B cell (primary cell): ENCODE results near the gene UBA5. TPM values are rescaled to one million over a fixed set of nuclear protein-coding genes. Genes with fewer than 3 reads are reported as not detected.
A peak's percentile ranks its signal among the peaks of the same experiment; 100 is the strongest.
"Not testable (repeated sequence)": the region's sequence is repeated elsewhere in the genome, so short reads cannot be mapped to it uniquely, and the experiment has no call there.

Source experiments
- ATAC-seq: fragments of 200-7000 bp; cut with Tn5 transposase; one replicate; pipeline ENCODE4 v1.10.0; 2021; ENCODE audit warnings: low read depth, mild to moderate bottlenecking, moderate number of reproducible peaks, moderate library complexity
- CTCF ChIA-PET: fragments of 350-600 bp; sonication (Branson Sonifier 250); formaldehyde crosslinking; loops from one replicate; lab custom pipeline; 2021; ENCODE audit warnings: antibody characterized with exemption, inconsistent platforms; lab: Charles Lee
- POLR2A ChIA-PET: fragments of 350-600 bp; sonication (Branson Sonifier 250); formaldehyde crosslinking; loops from one replicate; lab custom pipeline; 2021; ENCODE audit warnings: antibody characterized with exemption; lab: Charles Lee
- DNase-seq: peaks from one replicate; pipeline ENCODE4 v3.0.0; 2013
- H2AFZ ChIP-seq: 2 replicates; pipeline ENCODE4 v1.6.1; 2012; ENCODE audit warnings: mild to moderate bottlenecking, low read depth, low read length; ENCODE audit not compliant: insufficient read depth, poor library complexity, severe bottlenecking
- H3K27ac ChIP-seq, 2 donors: 1 replicate in 1 of 2; 2 replicates in 1 of 2; pipeline ENCODE4 v1.5.1; 2012 to 2013; ENCODE audit warnings: low read length in 2 of 2, mild to moderate bottlenecking in 2 of 2, moderate library complexity in 1 of 2
- H3K27me3 ChIP-seq, 4 experiments: fragments of 200-600 bp in 1 of 4; sonication (generic) in 1 of 4; replicated peaks in 1 of 4; 1 replicate in 2 of 4; 2 replicates in 2 of 4; pipeline versions ENCODE4 v1.6.1 to v1.7.0; 2013 to 2016; ENCODE audit warnings: low read length in 3 of 4, mild to moderate bottlenecking in 2 of 4, mixed read lengths in 1 of 4, moderate library complexity in 1 of 4; ENCODE audit not compliant: insufficient read depth in 4 of 4, control insufficient read depth in 3 of 4; ENCODE audit errors: control extremely low read depth in 1 of 4
- H3K36me3 ChIP-seq, 2 experiments: replicated peaks in 1 of 2; 1 replicate in 1 of 2; 2 replicates in 1 of 2; pipeline versions ENCODE4 v1.6.1 to v1.7.1; 2013; ENCODE audit warnings: low read length in 1 of 2; ENCODE audit not compliant: insufficient read depth in 2 of 2, control insufficient read depth in 1 of 2; ENCODE audit errors: control extremely low read depth in 1 of 2, extremely low read depth in 1 of 2
- H3K4me1 ChIP-seq, 2 donors: fragments of 200-600 bp in 1 of 2; sonication (generic) in 1 of 2; 1 replicate in 1 of 2; 2 replicates in 1 of 2; pipeline versions ENCODE4 v1.5.1 to v1.6.1; 2013 to 2017; ENCODE audit warnings: low read length in 2 of 2; ENCODE audit not compliant: control insufficient read depth in 2 of 2, insufficient read depth in 2 of 2
- H3K4me2 ChIP-seq: replicated peaks from 2 replicates; pipeline ENCODE3; 2012; ENCODE audit warnings: mild to moderate bottlenecking, low read depth, low read length; ENCODE audit not compliant: poor library complexity, severe bottlenecking
- H3K4me3 ChIP-seq, 5 experiments: fragments of 200-600 bp in 1 of 5; sonication (generic) in 1 of 5; 1 replicate in 3 of 5; 2 replicates in 2 of 5; pipeline versions ENCODE4 v1.5.1 to v1.7.0; 2011 to 2016; ENCODE audit warnings: low read length in 4 of 5, mild to moderate bottlenecking in 4 of 5, low read depth in 2 of 5, control low read depth in 1 of 5, moderate library complexity in 1 of 5; ENCODE audit not compliant: insufficient read depth in 1 of 5; ENCODE audit errors: control extremely low read depth in 1 of 5, extremely low read depth in 1 of 5
- H3K79me2 ChIP-seq: fragments of 200-600 bp; sonication (generic); one replicate; pipeline ENCODE4 v1.6.0; 2016; ENCODE audit warnings: low read length; ENCODE audit not compliant: control insufficient read depth, insufficient read depth
- H3K9ac ChIP-seq: fragments of 200-600 bp; sonication (generic); 2 replicates; pipeline ENCODE4 v1.6.1; 2017; ENCODE audit warnings: mild to moderate bottlenecking, low read length, moderate library complexity
- H3K9me3 ChIP-seq, 3 donors: one replicate each; pipeline versions ENCODE4 v1.6.1 to v1.7.1; 2013; ENCODE audit warnings: low read length in 2 of 3; ENCODE audit not compliant: control insufficient read depth in 2 of 3, insufficient read depth in 1 of 3; ENCODE audit errors: control extremely low read depth in 1 of 3
- H4K20me1 ChIP-seq: 2 replicates; pipeline ENCODE4 v1.6.0; 2012; ENCODE audit warnings: mild to moderate bottlenecking, low read length; ENCODE audit not compliant: insufficient read depth, control insufficient read depth, poor library complexity, severe bottlenecking
- H3K27ac Mint-ChIP-seq: one replicate; pipeline ENCODE4 v1.8.0; 2021; ENCODE audit warnings: mixed read lengths
- H3K27me3 Mint-ChIP-seq: one replicate; pipeline ENCODE4 v1.8.0; 2021; ENCODE audit warnings: mixed read lengths
- H3K4me1 Mint-ChIP-seq: one replicate; pipeline ENCODE4 v1.8.0; 2021; ENCODE audit warnings: mixed read lengths
- H3K4me3 Mint-ChIP-seq: one replicate; pipeline ENCODE4 v1.8.0; 2021; ENCODE audit warnings: mixed read lengths
- H3K9me3 Mint-ChIP-seq: one replicate; pipeline ENCODE4 v1.8.0; 2022; ENCODE audit warnings: mixed read lengths; ENCODE audit not compliant: insufficient read depth
- EZH2 ChIP-seq: IDR thresholded peaks from 2 replicates; pipeline ENCODE4 v1.6.1; 2012; ENCODE audit warnings: borderline replicate concordance, low read depth, mild to moderate bottlenecking, moderate library complexity, low read length; ENCODE audit not compliant: insufficient read depth, poor library complexity, severe bottlenecking
- WGBS: methylation state at CpG from one replicate; pipeline ENCODE4 v1.1.5; 2013; ENCODE audit warnings: missing lambda C conversion rate; ENCODE audit not compliant: insufficient coverage; 5-methylcytosine and 5-hydroxymethylcytosine counted together
- intact Hi-C: fragments of 100-400 bp; cut with micrococcal nuclease; formaldehyde crosslinking; loops from one replicate; pipeline ENCODE4 v1.10.0; 2022
- polyA plus RNA-seq: library from polyadenylated mRNA; depleted of rRNA; stranded (reverse); fragments of >200 nt; gene quantifications from 2 replicates; pipeline ENCODE4 v1.2.3, GENCODE V29; 2012
- total RNA-seq, 2 donors: library from RNA; stranded (reverse); fragments of 120-200 nt in 1 of 2; gene quantifications; 1 replicate in 1 of 2; 2 replicates in 1 of 2; pipeline versions ENCODE4 v1.2.3 to v1.2.4, GENCODE V29; 2013 to 2022
- TF ChIP-seq, protein P1 (sequence below): fragments of 200-600 bp; IDR thresholded peaks from one replicate; pipeline ENCODE4 v1.8.0; 2022; ENCODE audit warnings: antibody characterized with exemption, mild to moderate bottlenecking

The UBA5 gene
- total and polyA plus RNA-seq, 2 donors (not counting 1 experiment from before 2014, with no cell fraction given): 17.4 to 41.0 TPM

DNA sequence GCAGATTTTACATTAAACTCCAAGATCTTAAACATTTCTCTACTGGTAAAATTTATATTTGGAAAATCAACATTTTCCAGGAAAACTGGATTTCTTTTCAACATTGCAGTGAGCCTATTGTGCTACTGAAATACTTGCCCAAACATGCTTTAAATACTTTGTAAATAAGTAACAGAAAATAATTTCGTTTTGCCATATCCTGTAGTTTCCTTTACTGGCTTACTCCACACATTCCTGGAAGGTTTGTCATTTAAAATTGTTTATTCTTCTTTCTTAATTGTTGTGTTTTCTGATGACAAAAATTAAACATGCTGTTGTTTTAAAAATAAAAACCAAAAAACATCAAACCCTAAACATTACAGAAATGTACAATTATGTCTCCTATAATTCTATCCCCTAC is 22.5 kb upstream of the UBA5 start:
- CTCF ChIA-PET: no interaction called here
- Histone ChIP-seq H3K27ac (no peak overlapping the region), H3K27me3 (no peaks in the 10 kb centered on the region), H4K20me1 (no peaks in the 10 kb centered on the region), H3K9me3 (no peaks in the 10 kb centered on the region), H3K4me1 (no peaks in the 10 kb centered on the region), H3K4me3 (no peak overlapping the region), H3K36me3 (peaks cover 0 to 16% of the 10 kb centered on the region in 2 experiments), H3K79me2 (no peaks in the 10 kb centered on the region), H2AFZ (no peak overlapping the region), H3K9ac (no peak overlapping the region), H3K4me2 (no peak overlapping the region)
- Mint-ChIP-seq H3K27me3 (no peaks in the 10 kb centered on the region), H3K9me3 (no peaks in the 10 kb centered on the region), H3K27ac (no peak overlapping the region), H3K4me1 (peaks cover 2% of the 10 kb centered on the region), H3K4me3 (no peak overlapping the region)
- no CpG with 5 or more reads among the region's 1 CpG for WGBS
- DNase-seq: no peak
- ATAC-seq: no peak
- no peak for TF ChIP-seq EZH2
- TF ChIP-seq, protein P1, sequence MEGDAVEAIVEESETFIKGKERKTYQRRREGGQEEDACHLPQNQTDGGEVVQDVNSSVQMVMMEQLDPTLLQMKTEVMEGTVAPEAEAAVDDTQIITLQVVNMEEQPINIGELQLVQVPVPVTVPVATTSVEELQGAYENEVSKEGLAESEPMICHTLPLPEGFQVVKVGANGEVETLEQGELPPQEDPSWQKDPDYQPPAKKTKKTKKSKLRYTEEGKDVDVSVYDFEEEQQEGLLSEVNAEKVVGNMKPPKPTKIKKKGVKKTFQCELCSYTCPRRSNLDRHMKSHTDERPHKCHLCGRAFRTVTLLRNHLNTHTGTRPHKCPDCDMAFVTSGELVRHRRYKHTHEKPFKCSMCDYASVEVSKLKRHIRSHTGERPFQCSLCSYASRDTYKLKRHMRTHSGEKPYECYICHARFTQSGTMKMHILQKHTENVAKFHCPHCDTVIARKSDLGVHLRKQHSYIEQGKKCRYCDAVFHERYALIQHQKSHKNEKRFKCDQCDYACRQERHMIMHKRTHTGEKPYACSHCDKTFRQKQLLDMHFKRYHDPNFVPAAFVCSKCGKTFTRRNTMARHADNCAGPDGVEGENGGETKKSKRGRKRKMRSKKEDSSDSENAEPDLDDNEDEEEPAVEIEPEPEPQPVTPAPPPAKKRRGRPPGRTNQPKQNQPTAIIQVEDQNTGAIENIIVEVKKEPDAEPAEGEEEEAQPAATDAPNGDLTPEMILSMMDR: no peak
- intact Hi-C loops: no loop called here
- POLR2A ChIA-PET: no interaction called here

DNA sequence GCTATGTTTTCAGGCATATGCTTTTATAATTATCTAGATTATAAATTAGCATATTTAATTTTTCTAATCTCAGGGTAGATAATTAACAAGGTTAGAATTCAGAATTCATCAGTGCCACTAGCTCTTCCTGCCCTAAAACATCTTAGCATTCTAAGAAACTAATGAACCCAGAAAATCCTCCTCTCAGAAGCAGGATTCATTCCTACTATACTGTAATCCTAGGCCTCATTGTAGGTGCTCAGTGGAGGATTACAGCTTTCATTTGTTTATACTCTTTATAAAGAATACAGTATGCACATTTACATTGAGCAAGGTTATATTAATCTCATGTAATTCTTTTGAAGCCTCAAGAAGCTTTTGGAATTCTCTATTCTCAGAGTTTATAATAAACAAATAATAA is 21.4 kb upstream of the UBA5 start:
- ATAC-seq (no peak), DNase-seq (no peak)
- Histone ChIP-seq H3K27me3 (no peaks in the 10 kb centered on the region), H3K9ac (no peak overlapping the region), H3K4me2 (no peak overlapping the region), H3K36me3 (peaks cover 0 to 16% of the 10 kb centered on the region in 2 experiments), H3K79me2 (no peaks in the 10 kb centered on the region), H3K9me3 (no peaks in the 10 kb centered on the region), H3K27ac (no peak overlapping the region), H3K4me1 (no peaks in the 10 kb centered on the region), H4K20me1 (no peaks in the 10 kb centered on the region), H3K4me3 (no peak overlapping the region), H2AFZ (no peak overlapping the region)
- ChIA-PET POLR2A (no interaction called here), CTCF (interaction anchor here (0.6 to 6.0 kb wide), 5 partner anchors 13 to 286 kb away, joined by 3 to 86 read pairs (median 4); no protein-coding TSS in a partner anchor)
- H3K27ac Mint-ChIP-seq: no peak overlapping the region
- TF ChIP-seq EZH2: no peak
- TF ChIP-seq, protein P1: no peak
- H3K4me3 Mint-ChIP-seq: no peak overlapping the region
- H3K27me3 Mint-ChIP-seq: no peaks in the 10 kb centered on the region
- H3K9me3 Mint-ChIP-seq: no peaks in the 10 kb centered on the region
- peaks cover 2% of the 10 kb centered on the region for H3K4me1 Mint-ChIP-seq
- intact Hi-C loops: no loop called here

DNA sequence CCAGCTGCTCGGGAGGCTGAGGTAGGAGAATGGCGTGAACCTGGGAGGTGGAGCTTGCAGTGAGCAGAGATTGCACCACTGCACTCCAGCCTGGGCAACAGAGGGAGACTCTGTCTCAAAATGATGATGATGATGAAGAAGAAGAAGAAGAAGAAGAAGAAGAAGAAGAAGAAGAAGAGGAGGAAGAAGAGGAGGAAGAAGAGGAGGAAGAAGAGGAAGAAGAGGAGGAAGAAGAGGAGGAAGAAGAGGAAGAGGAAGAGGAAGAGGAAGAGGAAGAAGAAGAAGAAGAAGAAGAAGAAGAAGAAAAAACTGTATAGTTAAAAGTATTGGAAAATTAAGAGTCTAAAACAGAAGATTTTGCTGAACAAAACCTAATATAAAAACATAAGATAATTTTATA is 18.7 kb upstream of the UBA5 start:
- H3K4me1 Mint-ChIP-seq, H4K20me1 ChIP-seq, H3K4me3 ChIP-seq, H3K27me3 ChIP-seq, H3K9me3 Mint-ChIP-seq, POLR2A ChIA-PET, H3K27ac ChIP-seq, H3K4me3 Mint-ChIP-seq, H3K4me1 ChIP-seq, intact Hi-C loops, H3K4me2 ChIP-seq, H3K9me3 ChIP-seq, ATAC-seq, H3K9ac ChIP-seq, H3K27me3 Mint-ChIP-seq, H2AFZ ChIP-seq, DNase-seq, H3K79me2 ChIP-seq: not testable (repeated sequence)
- H3K36me3 ChIP-seq: peaks cover 1 to 16% of the 10 kb centered on the region in 2 experiments
- H3K27ac Mint-ChIP-seq: peak overlapping the region; percentile 20
- CTCF ChIA-PET: interaction anchor here (0.6 to 6.0 kb wide), 9 partner anchors 10 to 290 kb away, joined by 3 to 86 read pairs (median 7); no protein-coding TSS in a partner anchor
- 88% methylated on average over 2 of the region's 2 CpGs for WGBS
